Epidermal melanocyte (primary cell): ENCODE data around the gene HMGCL.
A peak's percentile ranks its signal among the peaks of the same experiment; 100 is the strongest.
"Not testable (repeated sequence)": the region's sequence is repeated elsewhere in the genome, so short reads cannot be mapped to it uniquely, and the experiment has no call there.

Experiments
- DNase-seq: peaks from one replicate; pipeline ENCODE4 v3.0.0; 2011; ENCODE audit warnings: low spot score; ENCODE audit not compliant: insufficient read length

Gene HMGCL

GRCh38 chr1:23825076-23825761, at the start of gene HMGCL:
TSS of gene HMGCL (minus strand) at chr1:23825429. CDS start at chr1:23825415, 14 bp downstream.
- peak; percentile 95 for DNase-seq

- no peak for DNase-seq
These were observed 47.2 kb upstream of the HMGCL start for GRCh38 chr1:23872421-23872820.

DNA sequence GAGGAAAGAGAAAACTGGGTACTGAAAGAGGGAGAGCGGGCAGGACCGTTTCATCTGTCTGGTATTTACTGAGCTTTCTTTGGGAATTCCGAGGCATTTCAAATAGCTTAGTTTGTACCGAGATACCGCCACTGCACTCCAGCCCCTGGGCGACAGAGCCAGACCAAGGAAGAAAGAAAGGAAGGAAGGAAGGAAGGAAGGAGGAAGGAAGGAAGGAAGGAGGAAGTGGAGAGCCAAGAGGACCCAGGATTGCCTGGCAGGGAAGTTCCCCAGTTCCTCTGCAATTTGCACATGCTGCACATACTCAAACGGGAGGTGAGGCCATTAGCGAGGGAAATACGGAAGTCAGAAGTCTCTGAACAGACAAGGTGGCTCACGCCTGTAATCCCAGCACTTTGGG, 43.8 kb upstream of the HMGCL start:
- DNase-seq: no peak

GRCh38 chr1:23868557-23869016, 43.4 kb upstream of the HMGCL start:
- DNase-seq: no peak

GRCh38 chr1:23867895-23868556, 42.8 kb upstream of the HMGCL start, which contains the start of gene FUCA1:
TSS of gene FUCA1 (minus strand) at chr1:23868290. CDS start at chr1:23868286, 4 bp downstream.
- DNase-seq: peak; percentile 99

GRCh38 chr1:23867542-23867894, 42.3 kb upstream of the HMGCL start:
- no peak for DNase-seq

- DNase-seq: peak; percentile 41
These were observed 40.3 kb upstream of the HMGCL start for GRCh38 chr1:23865543-23865930.

DNA sequence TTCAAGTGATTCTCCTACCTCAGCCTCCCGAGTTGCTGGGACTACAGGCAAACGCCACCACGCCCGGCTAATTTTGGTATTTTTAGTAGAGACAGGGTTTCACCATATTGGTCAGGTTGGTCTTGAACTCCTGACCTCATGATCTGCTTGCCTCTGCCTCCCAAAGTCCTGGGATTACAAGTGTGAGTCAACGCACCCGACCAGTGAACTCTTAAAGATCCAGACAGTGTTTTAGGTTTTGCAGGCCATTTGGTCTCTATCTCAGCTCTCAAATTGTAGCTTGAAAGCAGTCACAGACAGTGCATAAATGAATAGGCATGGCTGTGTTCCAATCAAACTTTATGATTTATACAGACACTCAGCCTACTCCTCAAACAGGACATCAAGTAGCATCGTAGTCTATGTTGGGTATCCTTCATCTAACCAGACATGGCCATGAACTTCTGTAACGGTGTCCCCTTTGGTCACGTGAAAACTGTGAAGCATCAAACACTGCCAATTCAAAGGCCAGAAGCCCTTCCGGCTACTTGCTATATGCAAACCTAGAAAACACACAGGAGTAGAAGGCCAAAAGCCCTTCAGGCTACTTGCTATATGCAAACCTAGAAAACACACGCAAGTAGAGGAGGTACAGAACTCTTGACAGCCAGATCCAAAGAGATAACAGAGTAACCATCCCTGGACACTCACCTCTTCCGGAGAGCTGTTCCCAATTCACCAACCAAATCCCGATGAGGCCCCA, 39.7 kb upstream of the HMGCL start:
- no peak for DNase-seq

DNA sequence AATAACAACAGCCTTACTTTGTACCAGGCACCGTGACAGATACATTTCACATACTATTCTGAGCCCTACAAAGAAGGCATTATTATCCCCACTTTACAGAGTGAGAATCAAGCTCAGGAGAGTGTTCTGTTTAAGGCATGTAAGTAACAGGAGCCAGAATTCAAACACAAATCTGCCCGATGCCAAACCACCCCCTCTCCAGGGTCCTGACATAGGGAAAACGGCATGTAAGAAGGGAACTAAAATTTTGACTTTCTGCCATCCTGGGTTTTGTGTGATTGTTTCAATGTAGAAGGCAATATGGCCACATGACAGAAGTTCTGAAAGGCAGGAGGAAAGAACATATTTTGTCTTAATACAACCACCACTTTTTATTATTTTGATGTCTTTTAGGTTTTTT, 37.4 kb upstream of the HMGCL start:
- DNase-seq: no peak

GRCh38 chr1:23854568-23854967, 29.3 kb upstream of the HMGCL start:
- no peak for DNase-seq

DNA sequence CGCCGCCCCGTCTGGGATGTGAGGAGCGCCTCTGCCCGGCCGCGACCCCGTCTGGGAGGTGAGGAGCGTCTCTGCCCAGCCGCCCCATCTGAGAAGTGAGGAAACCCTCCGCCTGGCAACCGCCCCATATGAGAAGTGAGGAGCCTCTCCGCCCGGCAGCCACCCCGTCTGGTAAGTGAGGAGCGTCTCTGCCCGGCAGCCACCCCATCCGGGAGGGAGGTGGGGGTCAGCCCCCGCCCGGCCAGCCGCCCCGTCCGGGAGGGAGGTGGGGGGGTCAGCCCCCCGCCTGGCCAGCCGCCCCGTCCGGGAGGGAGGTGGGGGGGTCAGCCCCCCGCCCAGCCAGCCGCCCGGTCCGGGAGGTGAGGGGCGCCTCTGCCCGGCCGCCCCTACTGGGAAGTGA, 27.9 kb upstream of the HMGCL start:
- DNase-seq: not testable (repeated sequence)

GRCh38 chr1:23851406-23851805, 26.2 kb upstream of the HMGCL start:
- DNase-seq: not testable (repeated sequence)

- no peak for DNase-seq
These were observed 23.7 kb upstream of the HMGCL start for GRCh38 chr1:23848673-23849616.

DNA sequence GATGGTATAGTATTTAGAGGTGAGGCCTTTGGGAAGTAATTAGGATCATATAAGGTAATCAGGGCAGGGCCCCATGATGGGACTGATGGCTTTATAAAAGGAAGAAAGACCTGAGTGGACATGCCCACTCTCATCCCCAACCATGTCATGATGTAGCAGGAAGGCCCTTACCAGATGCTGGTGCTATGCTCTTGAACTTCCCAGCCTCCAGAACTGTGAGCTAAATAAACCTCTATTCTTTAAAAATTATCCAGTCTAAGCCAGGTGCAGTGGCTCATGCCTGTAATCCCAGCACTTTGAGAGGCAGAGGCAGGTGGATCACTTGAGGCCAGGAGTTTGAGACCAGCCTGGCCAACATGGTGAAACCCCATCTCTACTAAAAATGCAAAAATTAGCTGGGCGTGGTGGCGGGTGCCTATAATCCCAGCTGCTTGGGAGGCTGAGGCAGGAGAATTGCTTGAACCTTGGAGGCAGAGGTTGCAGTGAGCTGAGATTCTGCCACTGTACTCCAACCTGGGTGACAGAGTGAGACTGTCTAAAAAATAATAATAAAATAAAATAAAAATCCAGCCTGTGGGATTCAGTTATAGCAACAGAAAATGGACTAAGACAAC, 22.4 kb upstream of the HMGCL start:
- not testable (repeated sequence) for DNase-seq

DNA sequence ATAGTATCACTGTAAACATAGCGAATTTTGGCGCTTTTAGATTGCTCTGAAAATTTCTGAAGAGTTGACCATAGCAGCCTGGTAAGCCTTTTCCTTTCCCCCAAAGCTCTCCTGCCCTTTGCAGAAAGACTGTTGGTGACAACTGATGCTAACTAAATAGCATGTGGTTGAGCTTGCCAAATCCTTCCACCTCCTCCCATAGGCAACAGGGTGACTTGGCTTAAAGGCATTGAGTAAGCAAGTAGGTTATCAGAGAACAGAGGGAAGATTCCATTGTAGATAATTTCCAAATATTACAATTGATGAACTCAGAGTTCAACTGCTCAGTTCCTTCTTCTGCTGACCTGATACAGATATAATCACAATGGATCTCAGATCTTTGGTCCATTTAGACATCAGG, 19.9 kb upstream of the HMGCL start:
- DNase-seq: no peak

GRCh38 chr1:23843644-23844043, 18.4 kb upstream of the HMGCL start:
- DNase-seq: no peak

DNA sequence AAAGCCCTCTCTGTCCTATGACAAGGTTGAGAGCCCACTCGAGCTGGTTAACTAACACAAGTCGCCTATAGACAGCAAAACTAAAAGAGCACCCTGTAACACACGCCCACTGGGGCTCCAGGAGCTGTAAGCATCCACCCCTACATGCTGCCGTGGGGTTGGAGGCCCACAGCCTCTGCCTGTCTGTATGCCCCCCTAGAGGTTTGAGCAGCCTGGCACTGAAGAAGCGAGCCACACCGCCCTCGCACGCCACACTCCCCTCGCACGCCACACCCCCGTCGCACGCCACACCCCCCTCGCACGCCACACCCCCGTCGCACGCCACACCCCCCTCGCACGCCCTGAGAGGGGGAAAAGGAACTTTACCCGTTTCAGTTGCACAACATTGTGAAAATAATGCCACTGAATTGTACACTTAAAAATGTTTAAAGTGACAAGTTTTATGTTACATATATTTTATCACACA, 13.2 kb upstream of the HMGCL start:
- peak; percentile 48 for DNase-seq

- DNase-seq: no peak
These were observed 12.7 kb upstream of the HMGCL start for GRCh38 chr1:23837908-23838307.

DNA sequence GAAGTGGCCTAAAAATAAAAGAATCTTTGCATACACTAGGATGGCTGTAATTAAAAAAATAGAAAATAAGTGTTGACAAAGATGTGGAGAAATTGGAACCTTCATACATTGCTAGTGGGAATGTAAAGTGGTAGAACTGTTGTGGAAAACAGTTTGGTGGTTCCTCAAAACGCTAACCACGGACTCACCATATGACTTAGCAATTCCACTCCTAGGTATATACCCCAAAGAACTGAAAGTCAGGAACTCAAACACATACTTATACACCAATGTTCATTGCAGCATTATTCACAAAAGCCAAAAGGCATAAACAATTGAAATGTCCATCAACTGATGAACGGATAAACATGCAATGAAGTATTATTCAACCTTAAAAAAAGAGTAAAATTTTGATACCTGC, 10.8 kb upstream of the HMGCL start:
- DNase-seq: no peak

GRCh38 chr1:23834156-23834555, 8.9 kb upstream of the HMGCL start:
- DNase-seq: not testable (repeated sequence)

DNA sequence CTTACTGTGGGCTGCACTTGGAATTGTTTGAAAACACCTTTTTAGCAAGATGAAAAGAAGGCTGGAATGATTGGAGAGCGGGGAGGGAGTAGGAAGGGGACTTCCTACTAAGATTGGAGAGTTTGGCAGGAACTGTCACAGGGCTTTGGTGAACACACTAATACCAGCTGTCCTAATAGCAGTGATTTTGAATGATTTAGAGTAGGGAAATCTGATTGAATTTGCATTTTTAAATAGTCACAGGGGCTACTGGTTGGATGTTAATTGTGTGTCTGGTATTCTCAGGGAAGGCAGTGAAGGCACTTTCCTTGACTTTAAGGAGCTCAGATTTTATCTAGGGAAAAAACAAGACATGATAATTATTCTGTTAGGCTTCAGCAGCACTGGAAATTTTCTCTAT, 2.5 kb upstream of the HMGCL start:
- no peak for DNase-seq
